WTC11 (cell line): ENCODE measurements around the gene ELP4. TPM values are rescaled to one million over a fixed set of nuclear protein-coding genes. Genes with fewer than 3 reads are reported as not detected.

Experiments used
- ATAC-seq: fragments of 200-7000 bp; cut with Tn5 transposase; 2 replicates; pipeline ENCODE4 v1.10.0; 2021; ENCODE audit warnings: mild to moderate bottlenecking, moderate library complexity
- CTCF ChIA-PET: fragments of 300-600 bp; sonication (Branson Sonifier 250); formaldehyde crosslinking; loops from one replicate; lab custom pipeline; 2021; ENCODE audit warnings: antibody characterized with exemption; lab: Charles Lee
- POLR2A ChIA-PET: fragments of 350-600 bp; sonication (Branson Sonifier 250); formaldehyde crosslinking; loops from one replicate; lab custom pipeline; 2021; ENCODE audit warnings: antibody characterized with exemption; lab: Charles Lee
- DNase-seq: peaks from one replicate; pipeline ENCODE4 v3.0.0; 2021; ENCODE audit warnings: low spot score
- H3K27ac Mint-ChIP-seq: 2 replicates; pipeline ENCODE4 v1.8.0; 2021; ENCODE audit warnings: mixed read lengths
- H3K27me3 Mint-ChIP-seq: 2 replicates; pipeline ENCODE4 v1.8.0; 2021; ENCODE audit warnings: low read depth, mild to moderate bottlenecking, moderate library complexity, mixed read lengths
- H3K36me3 Mint-ChIP-seq: 2 replicates; pipeline ENCODE4 v1.8.0; 2021; ENCODE audit warnings: mixed read lengths
- H3K4me1 Mint-ChIP-seq: 2 replicates; pipeline ENCODE4 v1.8.0; 2022; ENCODE audit warnings: mixed read lengths
- H3K4me3 Mint-ChIP-seq: 2 replicates; pipeline ENCODE4 v1.8.0; 2021; ENCODE audit warnings: mild to moderate bottlenecking, moderate library complexity, mixed read lengths
- H3K9me3 Mint-ChIP-seq: 2 replicates; pipeline ENCODE4 v1.8.0; 2021; ENCODE audit warnings: mixed read lengths
- ATF6 ChIP-seq: sonication (generic); formaldehyde crosslinking; IDR thresholded peaks from 2 replicates; pipeline ENCODE4 v1.8.1; 2023; ENCODE audit warnings: mild to moderate bottlenecking, missing genetic modification reagents
- CTCF ChIP-seq: fragments of 200-600 bp; IDR thresholded peaks from 2 replicates; pipeline ENCODE4 v1.8.0; 2022; ENCODE audit warnings: antibody characterized with exemption
- E2F5 ChIP-seq: sonication (generic); formaldehyde crosslinking; IDR thresholded peaks from 2 replicates; pipeline ENCODE4 v1.8.1; 2022; ENCODE audit warnings: mild to moderate bottlenecking, moderate library complexity, missing genetic modification reagents
- ELF4 ChIP-seq: sonication (generic); formaldehyde crosslinking; IDR thresholded peaks from 2 replicates; pipeline ENCODE4 v1.8.1; 2022; ENCODE audit warnings: low read depth, mild to moderate bottlenecking, moderate library complexity, missing genetic modification reagents
- JUN ChIP-seq: sonication (generic); formaldehyde crosslinking; IDR thresholded peaks from 2 replicates; pipeline ENCODE4 v1.8.0; 2023; ENCODE audit warnings: mild to moderate bottlenecking, missing genetic modification reagents
- MAX ChIP-seq: sonication (generic); formaldehyde crosslinking; IDR thresholded peaks from 2 replicates; pipeline ENCODE4 v1.8.0; 2022; ENCODE audit warnings: mild to moderate bottlenecking, missing genetic modification reagents
- MYBL2 ChIP-seq: sonication (generic); formaldehyde crosslinking; IDR thresholded peaks from 2 replicates; pipeline ENCODE4 v1.8.1; 2023; ENCODE audit warnings: mild to moderate bottlenecking, moderate library complexity, missing genetic modification reagents
- NFATC4 ChIP-seq: fragments of 250-450 bp; sonication (Bioruptor Pico); IDR thresholded peaks from 2 replicates; pipeline ENCODE4 v1.9.0; 2021; ENCODE audit warnings: mild to moderate bottlenecking
- NR3C1 ChIP-seq: sonication (generic); formaldehyde crosslinking; conservative IDR thresholded peaks from 2 replicates; pipeline ENCODE4 v1.8.1; 2023; ENCODE audit warnings: low read depth, mild to moderate bottlenecking, missing genetic modification reagents
- PREB ChIP-seq: sonication (generic); formaldehyde crosslinking; IDR thresholded peaks from 2 replicates; pipeline ENCODE4 v1.8.1; 2022; ENCODE audit warnings: mild to moderate bottlenecking, missing genetic modification reagents, moderate library complexity, borderline replicate concordance
- RELA ChIP-seq: sonication (generic); formaldehyde crosslinking; IDR thresholded peaks from 2 replicates; pipeline ENCODE4 v1.8.1; 2022; ENCODE audit warnings: missing genetic modification reagents, mild to moderate bottlenecking, borderline replicate concordance
- TCF7 ChIP-seq: sonication (generic); formaldehyde crosslinking; IDR thresholded peaks from 2 replicates; pipeline ENCODE4 v1.8.0; 2022; ENCODE audit warnings: mild to moderate bottlenecking, low read depth, missing genetic modification reagents, moderate library complexity
- ZBTB43 ChIP-seq: sonication (generic); formaldehyde crosslinking; IDR thresholded peaks from 2 replicates; pipeline ENCODE4 v1.8.1; 2023; ENCODE audit warnings: mild to moderate bottlenecking, missing genetic modification reagents
- ZNF281 ChIP-seq: sonication (generic); formaldehyde crosslinking; IDR thresholded peaks from 2 replicates; pipeline ENCODE4 v1.8.0; 2023; ENCODE audit warnings: mild to moderate bottlenecking, missing genetic modification reagents
- total RNA-seq: library from RNA; stranded (reverse); gene quantifications from 3 replicates; pipeline ENCODE4 v1.2.3, GENCODE V29; 2021

Gene ELP4
- total RNA-seq, 1 experiment from 2014 or later = 14.6 TPM

- TF ChIP-seq RELA (CRISPR knock-in tag) (no peak), ELF4 (CRISPR knock-in tag) (no peak), MAX (CRISPR knock-in tag) (no peak), NFATC4 (CRISPR knock-in tag) (no peak), MYBL2 (CRISPR knock-in tag) (no peak)
Observed at GRCh38 chr11:31816468-31817053, 307.0 kb downstream of the ELP4 start (continued).

GRCh38 chr11:31817054-31817620, 307.6 kb downstream of the ELP4 start:
- ATAC-seq (no peak), DNase-seq (peak; percentile 19)
- TF ChIP-seq ZBTB43 (CRISPR knock-in tag) (no peak), ZNF281 (CRISPR knock-in tag) (no peak), PREB (CRISPR knock-in tag) (no peak), TCF7 (CRISPR knock-in tag) (no peak), E2F5 (CRISPR knock-in tag) (no peak), ATF6 (CRISPR knock-in tag) (no peak), JUN (CRISPR knock-in tag) (no peak), NR3C1 (CRISPR knock-in tag) (no peak), CTCF (no peak), ELF4 (CRISPR knock-in tag) (no peak)
- no peaks in the 10 kb centered on the region for H3K9me3 Mint-ChIP-seq
- peaks cover 64% of the 10 kb centered on the region for H3K4me1 Mint-ChIP-seq
- H3K27ac Mint-ChIP-seq = no peak overlapping the region
- no peaks in the 10 kb centered on the region for H3K36me3 Mint-ChIP-seq
- ChIA-PET CTCF (interaction anchor here (0.8 to 5.7 kb wide), 10 partner anchors 9 to 190 kb away, joined by 3 to 54 read pairs (median 4); no protein-coding TSS in a partner anchor), POLR2A (interaction anchor here (0.8 to 1.0 kb wide), 2 partner anchors 20 to 70 kb away, joined by 3 to 4 read pairs; no protein-coding TSS in a partner anchor)
- peaks cover 100% of the 10 kb centered on the region for H3K27me3 Mint-ChIP-seq
- peak overlapping the region; percentile 62 for H3K4me3 Mint-ChIP-seq
